ENCODE results near the gene DDX51.

DNA sequence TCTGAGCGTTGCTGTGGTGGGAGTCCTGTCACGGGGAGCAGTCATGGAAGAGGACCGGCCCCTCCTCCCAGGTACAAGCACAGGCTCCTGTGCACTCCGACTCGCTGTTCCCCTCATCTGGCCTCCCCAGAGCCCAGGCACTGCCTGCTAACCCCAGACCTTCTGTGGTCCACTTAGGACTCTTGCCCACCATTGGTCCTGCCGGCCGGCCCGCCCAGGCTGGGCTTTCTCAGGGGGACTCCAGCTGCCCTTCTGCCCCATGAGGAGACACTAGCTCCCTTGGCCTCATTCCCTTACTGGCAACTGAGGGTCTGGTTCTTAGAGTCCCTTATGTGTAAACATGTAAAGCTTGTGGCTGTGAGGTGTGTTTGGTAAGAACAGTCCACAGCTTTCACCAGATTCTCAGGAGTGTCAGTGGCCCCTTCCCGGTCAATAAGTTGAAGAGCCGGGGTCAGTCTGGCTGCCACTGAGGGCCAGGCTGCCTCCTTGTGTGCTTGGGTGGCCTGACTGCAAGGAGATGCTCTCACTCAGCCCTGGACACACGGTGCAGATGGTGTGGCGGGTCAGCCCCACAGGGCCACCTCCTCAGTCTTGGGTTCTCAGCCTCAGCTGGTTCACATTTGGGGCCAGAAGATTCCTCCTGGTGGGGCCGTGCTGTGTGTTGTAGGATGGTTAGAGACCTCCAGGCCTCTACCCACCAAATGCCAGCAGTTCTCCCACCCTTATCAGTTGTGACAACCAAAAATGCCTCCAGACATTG is 43.6 kb downstream of the DDX51 start:
- TF ChIP-seq FOXM1 (IDR thresholded peaks at IDR 0.05; ENCODE audit: borderline replicate concordance, low read depth), result no peak
- TF ChIP-seq RAD21 (IDR thresholded peaks at IDR 0.05; ENCODE audit: low read depth), result no peak
- TF ChIP-seq YY1 (IDR thresholded peaks at IDR 0.05; ENCODE audit: low read depth), result no peak
- TF ChIP-seq EP300 (IDR thresholded peaks at IDR 0.05; ENCODE audit: borderline replicate concordance), result no peak
- no peak for TF ChIP-seq TAF1 (IDR thresholded peaks at IDR 0.05; ENCODE audit: low read depth)
- no peak for TF ChIP-seq EGR1 (IDR thresholded peaks at IDR 0.05)
- TF ChIP-seq, protein P1, sequence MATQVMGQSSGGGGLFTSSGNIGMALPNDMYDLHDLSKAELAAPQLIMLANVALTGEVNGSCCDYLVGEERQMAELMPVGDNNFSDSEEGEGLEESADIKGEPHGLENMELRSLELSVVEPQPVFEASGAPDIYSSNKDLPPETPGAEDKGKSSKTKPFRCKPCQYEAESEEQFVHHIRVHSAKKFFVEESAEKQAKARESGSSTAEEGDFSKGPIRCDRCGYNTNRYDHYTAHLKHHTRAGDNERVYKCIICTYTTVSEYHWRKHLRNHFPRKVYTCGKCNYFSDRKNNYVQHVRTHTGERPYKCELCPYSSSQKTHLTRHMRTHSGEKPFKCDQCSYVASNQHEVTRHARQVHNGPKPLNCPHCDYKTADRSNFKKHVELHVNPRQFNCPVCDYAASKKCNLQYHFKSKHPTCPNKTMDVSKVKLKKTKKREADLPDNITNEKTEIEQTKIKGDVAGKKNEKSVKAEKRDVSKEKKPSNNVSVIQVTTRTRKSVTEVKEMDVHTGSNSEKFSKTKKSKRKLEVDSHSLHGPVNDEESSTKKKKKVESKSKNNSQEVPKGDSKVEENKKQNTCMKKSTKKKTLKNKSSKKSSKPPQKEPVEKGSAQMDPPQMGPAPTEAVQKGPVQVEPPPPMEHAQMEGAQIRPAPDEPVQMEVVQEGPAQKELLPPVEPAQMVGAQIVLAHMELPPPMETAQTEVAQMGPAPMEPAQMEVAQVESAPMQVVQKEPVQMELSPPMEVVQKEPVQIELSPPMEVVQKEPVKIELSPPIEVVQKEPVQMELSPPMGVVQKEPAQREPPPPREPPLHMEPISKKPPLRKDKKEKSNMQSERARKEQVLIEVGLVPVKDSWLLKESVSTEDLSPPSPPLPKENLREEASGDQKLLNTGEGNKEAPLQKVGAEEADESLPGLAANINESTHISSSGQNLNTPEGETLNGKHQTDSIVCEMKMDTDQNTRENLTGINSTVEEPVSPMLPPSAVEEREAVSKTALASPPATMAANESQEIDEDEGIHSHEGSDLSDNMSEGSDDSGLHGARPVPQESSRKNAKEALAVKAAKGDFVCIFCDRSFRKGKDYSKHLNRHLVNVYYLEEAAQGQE (IDR thresholded peaks at IDR 0.05; ENCODE audit: low read depth), result no peak
- no peak for TF ChIP-seq CEBPB (IDR thresholded peaks at IDR 0.05)
- TF ChIP-seq, protein P2, sequence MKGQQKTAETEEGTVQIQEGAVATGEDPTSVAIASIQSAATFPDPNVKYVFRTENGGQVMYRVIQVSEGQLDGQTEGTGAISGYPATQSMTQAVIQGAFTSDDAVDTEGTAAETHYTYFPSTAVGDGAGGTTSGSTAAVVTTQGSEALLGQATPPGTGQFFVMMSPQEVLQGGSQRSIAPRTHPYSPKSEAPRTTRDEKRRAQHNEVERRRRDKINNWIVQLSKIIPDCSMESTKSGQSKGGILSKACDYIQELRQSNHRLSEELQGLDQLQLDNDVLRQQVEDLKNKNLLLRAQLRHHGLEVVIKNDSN (IDR thresholded peaks at IDR 0.05), result no peak
- TF ChIP-seq NFIC (IDR thresholded peaks at IDR 0.05), result no peak
- TF ChIP-seq TEAD4 (IDR thresholded peaks at IDR 0.05), result no peak
- no peak for TF ChIP-seq TCF12 (IDR thresholded peaks at IDR 0.05; ENCODE audit: low read depth)
